ENCODE data around the gene TIPARP.
A peak's percentile ranks its signal among the peaks of the same experiment; 100 is the strongest.
"Not testable (repeated sequence)": the region's sequence is repeated elsewhere in the genome, so short reads cannot be mapped to it uniquely, and the experiment has no call there.

The TIPARP gene

GRCh38 chr3:156676768-156677479, 2.5 kb downstream of the TIPARP start:
- no peak for DNase-seq

- no peak for DNase-seq
These were observed 3.1 kb downstream of the TIPARP start for GRCh38 chr3:156677536-156677935.

GRCh38 chr3:156678197-156678596, 3.8 kb downstream of the TIPARP start:
- no peak for DNase-seq

- peak; percentile 84 to 96 for DNase-seq
These were observed 6.0 kb downstream of the TIPARP start for GRCh38 chr3:156680243-156680914.

GRCh38 chr3:156681002-156681401, 6.6 kb downstream of the TIPARP start:
- peak; percentile 68 to 77 for DNase-seq

- peak in 1 of 2 experiments; percentile 32 for DNase-seq
These were observed 8.1 kb downstream of the TIPARP start for GRCh38 chr3:156682501-156682900.

- no peak for DNase-seq
These were observed 8.6 kb downstream of the TIPARP start for GRCh38 chr3:156682963-156683362.

- no peak for DNase-seq
These were observed 10.8 kb downstream of the TIPARP start for GRCh38 chr3:156685198-156685597.

GRCh38 chr3:156685752-156686151, 11.4 kb downstream of the TIPARP start:
- DNase-seq: no peak

- DNase-seq: no peak
These were observed 12.6 kb downstream of the TIPARP start for GRCh38 chr3:156687023-156687422.

- peak; percentile 73 to 75 for DNase-seq
These were observed 14.5 kb downstream of the TIPARP start for GRCh38 chr3:156688632-156689452.

- DNase-seq: no peak
These were observed 15.2 kb downstream of the TIPARP start for GRCh38 chr3:156689608-156690007.

GRCh38 chr3:156691920-156692319, 17.5 kb downstream of the TIPARP start:
- no peak for DNase-seq

GRCh38 chr3:156693166-156693565, 18.8 kb downstream of the TIPARP start:
- DNase-seq: no peak

GRCh38 chr3:156694536-156694935, 20.1 kb downstream of the TIPARP start:
- no peak for DNase-seq

- DNase-seq: no peak
These were observed 28.0 kb downstream of the TIPARP start for GRCh38 chr3:156702367-156702766.

GRCh38 chr3:156704370-156705036, 30.1 kb downstream of the TIPARP start:
- DNase-seq: no peak

- DNase-seq: no peak
These were observed 31.6 kb downstream of the TIPARP start for GRCh38 chr3:156705761-156706616.

GRCh38 chr3:156707588-156707987, 33.2 kb downstream of the TIPARP start:
- no peak for DNase-seq

GRCh38 chr3:156710429-156710828, 36.0 kb downstream of the TIPARP start:
- no peak for DNase-seq

- DNase-seq: no peak
These were observed 36.7 kb downstream of the TIPARP start for GRCh38 chr3:156711113-156711512.

- not testable (repeated sequence) for DNase-seq
These were observed 37.6 kb downstream of the TIPARP start for GRCh38 chr3:156711944-156712343.

Measured in NCI-H524 (cell line).